SK-N-SH treated with all-trans-retinoic acid at 6 μM for 48 hours (cell line): ENCODE results near the gene MRPL46.

Experiments
- ARNTL ChIP-seq: fragments of 450-650 bp; formaldehyde crosslinking; IDR thresholded peaks from 2 replicates; pipeline ENCODE4 v1.5.0; 2020; ENCODE audit warnings: low read depth, mild to moderate bottlenecking, moderate library complexity, borderline replicate concordance
- ISL1 ChIP-seq: fragments of 250-450 bp; sonication (Bioruptor Pico); IDR thresholded peaks from 2 replicates; pipeline ENCODE4 v2.1.2; 2022; ENCODE audit warnings: mild to moderate bottlenecking, moderate library complexity
- RARB ChIP-seq: fragments of 250-450 bp; sonication (Bioruptor Pico); IDR thresholded peaks from 2 replicates; pipeline ENCODE4 v1.8.0; 2021; ENCODE audit warnings: mild to moderate bottlenecking, moderate library complexity
- SNAI2 ChIP-seq: fragments of 250-450 bp; sonication (Bioruptor Pico); IDR thresholded peaks from 2 replicates; pipeline ENCODE4 v1.5.0; 2020; ENCODE audit warnings: mild to moderate bottlenecking, moderate library complexity
- ZFP3 ChIP-seq: fragments of 250-450 bp; sonication (Bioruptor Pico); IDR thresholded peaks from 2 replicates; pipeline ENCODE4 v1.5.0; 2020; ENCODE audit warnings: mild to moderate bottlenecking, moderate library complexity

DNA sequence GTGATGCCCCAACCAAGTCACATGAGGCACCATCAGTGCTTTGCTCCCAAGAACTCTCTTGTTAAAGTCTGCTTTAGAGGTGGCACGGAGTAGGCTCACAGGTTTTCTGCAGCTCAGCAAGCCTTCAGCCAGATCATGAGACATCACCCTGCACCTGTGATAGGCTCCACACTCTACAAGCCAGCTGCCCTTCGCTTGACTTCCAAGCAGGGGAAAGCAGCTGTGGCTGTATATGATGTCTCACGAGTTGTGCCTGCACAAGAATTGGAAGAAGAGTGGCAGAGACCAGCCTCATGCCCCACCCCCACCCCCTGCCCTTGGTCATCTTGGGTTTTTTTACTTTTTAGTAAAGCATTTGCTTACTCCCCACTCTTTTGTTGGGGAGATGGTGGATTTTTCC, 22.8 kb upstream of the MRPL46 start:
- TF ChIP-seq ZFP3 (CRISPR knock-in tag) (no peak), SNAI2 (CRISPR knock-in tag) (no peak), RARB (no peak), ISL1 (CRISPR knock-in tag) (no peak), ARNTL (CRISPR knock-in tag) (no peak)
